Stimulated activated CD4-positive, alpha-beta T cell treated with anti-CD3 and anti-CD28 coated beads, Interleukin-1b, Interleukin-23, amount 100 ng/mL, for 48 hours (primary cell): Measurements from ENCODE around the gene SLC18A3.

Experiments used
- DNase-seq: peaks from one replicate; pipeline ENCODE4 v3.0.0-alpha.2; 2020

The SLC18A3 gene

GRCh38 chr10:49596836-49597235 lies 13.3 kb upstream of the SLC18A3 start:
- DNase-seq: no peak

DNA sequence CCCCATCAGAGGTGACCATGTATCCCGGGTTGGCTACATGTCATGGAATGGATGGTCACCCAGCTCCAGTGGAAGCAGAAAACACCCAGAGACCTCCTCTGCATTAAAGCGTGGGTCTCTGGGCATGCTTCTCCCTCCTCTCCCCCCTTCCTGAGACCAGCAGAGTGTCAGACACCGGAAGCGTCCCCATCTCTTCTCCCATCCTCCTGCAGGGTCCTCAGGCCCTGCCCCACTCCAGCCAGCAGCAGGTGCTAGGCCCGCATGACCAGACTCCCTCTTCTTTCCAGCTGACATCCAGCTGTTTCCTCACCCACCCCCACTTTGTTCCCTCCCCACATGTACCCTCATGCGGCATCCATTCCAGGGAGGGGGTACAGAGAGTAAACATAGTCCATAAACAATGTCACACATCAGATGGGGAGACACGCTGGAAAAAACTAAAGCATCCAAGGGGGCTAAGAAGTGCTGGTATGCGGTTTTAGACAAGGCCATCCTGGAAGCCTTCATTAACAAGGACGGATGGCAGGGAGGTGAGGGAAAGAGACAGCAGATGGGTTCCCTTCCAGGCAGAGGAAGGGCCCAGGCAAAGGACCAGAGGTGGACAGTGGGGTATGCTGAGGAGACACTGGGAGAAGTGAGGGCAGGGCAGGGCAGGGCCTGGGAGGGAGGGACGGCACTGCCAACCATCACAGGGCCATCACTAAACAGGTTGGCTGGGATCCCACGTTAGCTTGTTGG lies 12.5 kb upstream of the SLC18A3 start:
- DNase-seq: no peak

GRCh38 chr10:49598164-49598856 lies 11.8 kb upstream of the SLC18A3 start:
- DNase-seq: no peak

GRCh38 chr10:49598986-49599385 lies 11.1 kb upstream of the SLC18A3 start:
- no peak for DNase-seq

GRCh38 chr10:49599546-49599945 lies 10.6 kb upstream of the SLC18A3 start:
- DNase-seq: no peak

DNA sequence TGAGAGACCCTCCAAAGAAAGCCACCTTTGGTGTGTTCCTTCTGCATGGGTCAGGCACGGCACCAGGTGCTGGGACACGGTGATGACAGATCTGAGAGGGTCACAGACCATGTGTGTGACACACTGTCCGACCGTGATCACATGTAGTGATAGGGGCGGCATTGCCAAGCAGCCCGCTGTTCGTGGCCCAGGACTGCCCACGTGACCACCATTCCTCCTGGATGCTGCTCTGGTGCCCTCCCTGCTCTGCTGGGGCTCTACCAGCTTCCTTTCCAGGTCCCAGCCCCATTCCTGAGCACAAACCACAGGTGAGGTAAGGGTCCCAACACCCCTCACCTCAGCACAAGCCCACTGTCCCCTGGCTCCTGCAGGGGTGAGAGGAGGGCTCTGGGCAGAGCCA lies 10.1 kb upstream of the SLC18A3 start:
- no peak for DNase-seq

GRCh38 chr10:49600781-49601400 lies 9.2 kb upstream of the SLC18A3 start:
- DNase-seq: no peak

DNA sequence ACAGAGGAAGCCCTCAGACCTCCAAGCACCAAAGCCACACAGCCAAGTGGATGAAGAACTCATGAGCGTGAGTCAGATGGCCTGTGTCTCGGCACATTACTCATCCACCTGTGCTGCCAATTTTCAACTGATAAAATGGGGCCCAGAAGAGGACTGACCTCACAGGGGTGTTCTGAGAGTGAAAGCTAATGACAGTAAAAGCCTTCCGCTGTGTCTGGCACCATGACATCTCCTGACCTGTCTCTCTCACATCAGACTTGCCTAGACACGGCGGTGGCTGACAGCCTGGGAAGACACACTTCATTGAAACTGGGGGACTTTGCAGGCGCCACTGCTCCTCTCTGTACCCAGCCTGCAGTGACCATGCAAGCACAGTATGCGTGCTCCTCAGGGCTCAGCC lies 8.3 kb upstream of the SLC18A3 start:
- DNase-seq: no peak

DNA sequence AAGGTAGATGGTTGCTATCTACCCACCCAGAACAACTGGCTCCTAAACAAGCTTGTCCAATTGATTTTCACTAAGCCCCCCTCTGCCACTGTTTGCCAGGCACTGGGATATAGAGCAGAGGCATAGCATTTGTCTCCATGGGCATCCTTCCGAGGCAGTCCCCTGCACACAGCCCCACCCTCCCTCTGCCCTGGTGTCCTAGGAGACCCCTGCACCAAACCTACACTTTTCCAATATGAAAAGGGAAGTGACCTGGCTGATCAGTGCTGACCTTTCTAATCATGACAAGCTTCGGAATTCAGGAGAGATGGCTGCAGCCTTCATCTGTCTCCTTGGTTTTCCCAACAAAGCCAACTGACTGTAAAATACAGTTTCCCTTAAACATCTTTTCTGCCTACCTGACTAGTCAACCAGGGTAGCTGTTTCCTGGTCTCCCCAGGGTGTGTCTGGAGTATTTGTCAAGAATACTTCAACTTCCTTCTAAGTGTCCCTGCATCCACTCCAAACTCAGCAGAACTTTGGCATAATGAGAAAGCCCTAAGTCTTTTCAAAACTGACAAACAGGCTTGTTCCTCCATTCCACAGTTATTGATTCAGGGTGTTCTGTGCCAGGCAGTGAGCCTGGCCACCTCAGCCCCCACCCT lies 7.6 kb upstream of the SLC18A3 start:
- DNase-seq: no peak

- DNase-seq: no peak
These were observed 4.7 kb upstream of the SLC18A3 start for GRCh38 chr10:49605216-49605938.

- no peak for DNase-seq
These were observed 4.1 kb upstream of the SLC18A3 start for GRCh38 chr10:49605939-49606509.

GRCh38 chr10:49606981-49607535 lies 3.1 kb upstream of the SLC18A3 start:
- DNase-seq: peak; percentile 64

GRCh38 chr10:49608166-49609005 lies 1.7 kb upstream of the SLC18A3 start:
- no peak for DNase-seq

DNA sequence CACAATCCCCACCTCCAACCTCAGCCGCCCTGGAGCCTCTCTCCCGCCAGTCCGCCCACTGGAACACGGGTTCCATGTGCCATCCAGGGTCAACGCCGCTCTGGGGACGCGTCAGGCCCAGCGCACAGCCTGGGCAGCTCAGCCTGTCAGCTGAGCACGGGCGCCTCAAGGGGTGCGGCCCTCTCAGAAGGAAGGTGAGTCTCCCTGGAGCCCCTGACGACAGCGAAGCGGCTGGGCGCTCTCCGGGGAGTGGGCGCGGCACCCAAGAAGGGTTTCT lies 1.2 kb upstream of the SLC18A3 start:
- no peak for DNase-seq

- no peak for DNase-seq
These were observed 612 bp upstream of the SLC18A3 start for GRCh38 chr10:49609283-49610113.

GRCh38 chr10:49610458-49611165 lies 502 bp downstream of the SLC18A3 start:
- DNase-seq: no peak

DNA sequence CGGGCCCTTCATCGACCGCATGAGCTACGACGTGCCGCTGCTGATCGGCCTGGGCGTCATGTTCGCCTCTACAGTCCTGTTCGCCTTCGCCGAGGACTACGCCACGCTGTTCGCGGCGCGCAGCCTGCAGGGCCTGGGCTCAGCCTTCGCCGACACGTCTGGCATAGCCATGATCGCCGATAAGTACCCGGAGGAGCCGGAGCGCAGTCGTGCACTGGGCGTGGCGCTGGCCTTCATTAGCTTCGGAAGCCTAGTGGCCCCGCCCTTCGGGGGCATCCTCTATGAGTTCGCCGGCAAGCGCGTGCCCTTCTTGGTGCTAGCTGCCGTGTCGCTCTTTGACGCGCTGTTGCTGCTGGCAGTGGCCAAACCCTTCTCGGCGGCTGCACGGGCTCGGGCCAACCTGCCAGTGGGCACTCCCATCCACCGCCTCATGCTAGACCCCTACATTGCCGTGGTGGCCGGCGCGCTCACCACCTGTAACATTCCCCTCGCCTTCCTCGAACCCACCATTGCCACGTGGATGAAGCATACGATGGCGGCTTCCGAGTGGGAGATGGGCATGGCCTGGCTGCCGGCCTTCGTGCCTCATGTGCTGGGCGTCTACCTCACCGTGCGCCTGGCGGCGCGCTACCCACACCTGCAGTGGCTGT lies 1.2 kb downstream of the SLC18A3 start:
- no peak for DNase-seq

GRCh38 chr10:49611816-49612512 lies 1.9 kb downstream of the SLC18A3 start:
- DNase-seq: no peak
